Measurements from ENCODE around the gene ADGRA1.

Gene ADGRA1

DNA sequence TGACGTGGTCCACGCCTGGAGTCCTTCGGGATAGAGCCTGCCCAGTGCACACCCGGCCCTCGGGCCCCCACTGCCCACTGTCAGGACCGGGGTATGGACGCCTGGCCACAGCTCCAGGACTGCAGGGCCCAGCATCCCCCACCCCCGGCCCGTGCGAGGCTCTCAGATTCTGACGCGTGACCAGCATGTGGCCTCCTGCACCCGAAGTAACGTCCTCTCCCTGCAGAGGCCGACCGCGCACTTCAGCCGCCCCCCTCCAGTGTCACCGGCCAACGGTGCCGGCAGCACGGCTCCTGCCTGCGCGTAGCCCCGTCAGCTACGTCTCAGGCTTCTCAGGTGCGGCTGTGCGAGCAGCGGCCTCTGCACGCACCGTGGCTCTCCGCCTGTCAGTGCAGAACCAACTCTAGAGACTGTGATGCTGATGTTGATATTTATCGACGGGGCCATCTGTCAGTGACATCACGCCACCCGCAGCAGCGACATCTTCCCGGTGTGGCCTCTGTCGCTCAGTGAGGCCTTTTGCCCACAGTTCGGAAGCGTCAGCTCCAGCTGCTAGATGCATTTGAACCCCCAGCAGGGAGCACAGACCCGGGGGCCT, 40.1 kb upstream of the ADGRA1 start:
- no peaks in the 10 kb centered on the region for H4K20me1 ChIP-seq (ENCODE audit: insufficient read depth, low read length, poor library complexity, severe bottlenecking)
- no peaks in the 10 kb centered on the region for H3F3A ChIP-seq (ENCODE audit: low read depth)
- no peaks in the 10 kb centered on the region for H3K9me2 ChIP-seq (replicated peaks; ENCODE audit: low read depth, low read length)
- TF ChIP-seq CTCF (conservative IDR thresholded peaks at IDR 0.05; ENCODE audit: low read length): no peak
- TF ChIP-seq EZH2phosphoT487 (IDR thresholded peaks at IDR 0.05; ENCODE audit: borderline replicate concordance): no peak
- no peaks in the 10 kb centered on the region for H3K79me2 ChIP-seq (ENCODE audit: insufficient read depth, low read length)
- H3K4me1 ChIP-seq (ENCODE audit: insufficient read depth, low read length, poor library complexity, severe bottlenecking): no peaks in the 10 kb centered on the region
- no peaks in the 10 kb centered on the region for H3K36me3 ChIP-seq (ENCODE audit: insufficient read depth, low read length)
- H3K4me2 ChIP-seq (ENCODE audit: low read depth, low read length, poor library complexity, severe bottlenecking): no peak overlapping the region
- no peak overlapping the region for H3K9ac ChIP-seq (ENCODE audit: low read depth, low read length, poor library complexity, severe bottlenecking)
- no peak overlapping the region for H2AFZ ChIP-seq (ENCODE audit: low read length)
- no peak overlapping the region for H3K4me3 ChIP-seq (ENCODE audit: low read length, poor library complexity, severe bottlenecking)
- H3K9me3 ChIP-seq (ENCODE audit: insufficient read depth, low read depth, low read length): peaks cover under 1% of the 10 kb centered on the region; the same call in 1 of the 2 replicates
- H3K27me3 ChIP-seq (ENCODE audit: insufficient read depth, low read length, poor library complexity, severe bottlenecking): no peaks in the 10 kb centered on the region

- no peaks in the 10 kb centered on the region for H3K27me3 ChIP-seq (ENCODE audit: insufficient read depth, low read length, poor library complexity, severe bottlenecking)
- no peaks in the 10 kb centered on the region for H3K79me2 ChIP-seq (ENCODE audit: insufficient read depth, low read length)
- no peak overlapping the region for H3K4me3 ChIP-seq (ENCODE audit: low read length, poor library complexity, severe bottlenecking)
- no peaks in the 10 kb centered on the region for H4K20me1 ChIP-seq (ENCODE audit: insufficient read depth, low read length, poor library complexity, severe bottlenecking)
- TF ChIP-seq CTCF (conservative IDR thresholded peaks at IDR 0.05; ENCODE audit: low read length) (no peak), EZH2phosphoT487 (IDR thresholded peaks at IDR 0.05; ENCODE audit: borderline replicate concordance) (no peak)
- H3K9ac ChIP-seq (ENCODE audit: low read depth, low read length, poor library complexity, severe bottlenecking): no peak overlapping the region
- H3F3A ChIP-seq (ENCODE audit: low read depth): no peaks in the 10 kb centered on the region
- no peak overlapping the region for H3K4me2 ChIP-seq (ENCODE audit: low read depth, low read length, poor library complexity, severe bottlenecking)
- peaks cover 5% of the 10 kb centered on the region; the same call in 1 of the 2 replicates for H3K9me3 ChIP-seq (ENCODE audit: insufficient read depth, low read depth, low read length)
- no peaks in the 10 kb centered on the region for H3K36me3 ChIP-seq (ENCODE audit: insufficient read depth, low read length)
- H3K9me2 ChIP-seq (replicated peaks; ENCODE audit: low read depth, low read length): no peaks in the 10 kb centered on the region
- no peaks in the 10 kb centered on the region for H3K4me1 ChIP-seq (ENCODE audit: insufficient read depth, low read length, poor library complexity, severe bottlenecking)
- no peak overlapping the region for H2AFZ ChIP-seq (ENCODE audit: low read length)
These were observed 39.5 kb upstream of the ADGRA1 start for GRCh38 chr10:133048266-133048665.

DNA sequence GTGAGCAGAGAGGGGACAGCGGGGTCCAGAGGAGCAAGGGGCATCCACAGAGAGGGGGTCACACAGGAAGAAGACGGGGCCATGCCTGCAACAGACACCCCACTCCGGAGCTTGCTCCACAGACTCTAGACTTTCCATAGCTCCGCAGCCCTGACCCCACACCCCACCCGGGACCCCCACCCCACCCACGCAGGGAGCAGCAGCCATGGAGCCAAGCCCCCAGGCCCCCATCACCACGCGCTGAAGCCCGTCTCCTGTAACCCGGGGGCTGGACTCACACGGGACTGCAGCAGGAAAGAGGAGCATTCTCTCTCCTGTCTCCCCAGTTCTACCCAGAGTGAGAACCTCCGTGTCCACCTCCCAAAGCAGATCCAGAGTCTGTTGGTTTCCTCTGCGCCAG, 38.8 kb upstream of the ADGRA1 start:
- TF ChIP-seq EZH2phosphoT487 (IDR thresholded peaks at IDR 0.05; ENCODE audit: borderline replicate concordance): no peak
- no peak for TF ChIP-seq CTCF (conservative IDR thresholded peaks at IDR 0.05; ENCODE audit: low read length)
- Histone ChIP-seq H3F3A (ENCODE audit: low read depth) (no peaks in the 10 kb centered on the region), H2AFZ (ENCODE audit: low read length) (no peak overlapping the region), H3K9me2 (replicated peaks; ENCODE audit: low read depth, low read length) (no peaks in the 10 kb centered on the region), H4K20me1 (ENCODE audit: insufficient read depth, low read length, poor library complexity, severe bottlenecking) (no peaks in the 10 kb centered on the region), H3K79me2 (ENCODE audit: insufficient read depth, low read length) (no peaks in the 10 kb centered on the region), H3K9ac (ENCODE audit: low read depth, low read length, poor library complexity, severe bottlenecking) (no peak overlapping the region), H3K4me1 (ENCODE audit: insufficient read depth, low read length, poor library complexity, severe bottlenecking) (no peaks in the 10 kb centered on the region), H3K9me3 (ENCODE audit: insufficient read depth, low read depth, low read length) (peaks cover 5% of the 10 kb centered on the region; the same call in 1 of the 2 replicates), H3K36me3 (ENCODE audit: insufficient read depth, low read length) (no peaks in the 10 kb centered on the region), H3K4me3 (ENCODE audit: low read length, poor library complexity, severe bottlenecking) (no peak overlapping the region), H3K27me3 (ENCODE audit: insufficient read depth, low read length, poor library complexity, severe bottlenecking) (no peaks in the 10 kb centered on the region), H3K4me2 (ENCODE audit: low read depth, low read length, poor library complexity, severe bottlenecking) (no peak overlapping the region)
